Measurements from ENCODE around the gene EIF5. TPM values are rescaled to one million over a fixed set of nuclear protein-coding genes. Genes with fewer than 3 reads are reported as not detected.

Gene EIF5
- total RNA-seq (100 to 1,000 TPM; 394 to 409 TPM), polyA plus RNA-seq (312 TPM)

GRCh38 chr14:103333754-103334643 lies at the start of gene EIF5:
Gene EIF5, plus strand, starts transcription at chr14:103334237. Its CDS starts 1,624 bp downstream, at chr14:103335861.
- Histone ChIP-seq H3K4me3 (ENCODE audit: low read length) (peak within 1 kb of the TSS; percentile 83), H3K4me1 (ENCODE audit: insufficient read depth, low read length) (peaks cover 45% of the 10 kb centered on the region), H3K9me3 (ENCODE audit: low read length) (no peaks in the 10 kb centered on the region), H3K36me3 (ENCODE audit: insufficient read depth, low read length) (peaks cover 37% of the 10 kb centered on the region), H3K27ac (ENCODE audit: low read depth, low read length) (peak within 1 kb of the TSS; percentile 96), H3K27me3 (ENCODE audit: insufficient read depth, low read length, poor library complexity, severe bottlenecking) (no peaks in the 10 kb centered on the region)
- H3K9me3 Mint-ChIP-seq = peaks cover 0 to 3% (median 0%) of the 10 kb centered on the region in 5 donors
- peak within 1 kb of the TSS; percentile 95 to 99 (median 96) for H3K27ac Mint-ChIP-seq
- peaks cover 12 to 46% (median 16%) of the 10 kb centered on the region in 3 donors for H3K36me3 Mint-ChIP-seq
- DNase-seq = peak; percentile 98 to 99 (median 98)
- peaks cover 30 to 51% (median 39%) of the 10 kb centered on the region in 3 donors for H3K4me1 Mint-ChIP-seq
- peaks cover 0 to 4% of the 10 kb centered on the region in 2 donors for H3K27me3 Mint-ChIP-seq
- peak within 1 kb of the TSS; percentile 95 to 98 (median 95) for H3K4me3 Mint-ChIP-seq
- ChIA-PET CTCF (interaction anchor here (0.7 to 1.2 kb wide), 4 partner anchors 12 to 59 kb away, joined by 3 to 5 read pairs (median 3); no protein-coding TSS in a partner anchor), POLR2A (interaction anchor here (0.9 to 3.2 kb wide), 6 partner anchors 10 to 1029 kb away, joined by 3 to 25 read pairs (median 7); partner anchors contain the start of genes BAG5, MARK3, MOK and TRMT61A)

GRCh38 chr14:103284574-103285467 lies 49.2 kb upstream of the EIF5 start:
- ChIA-PET CTCF (no interaction called here), POLR2A (no interaction called here)
- H3K4me3 Mint-ChIP-seq = no peak overlapping the region
- no peak overlapping the region for H3K27ac Mint-ChIP-seq
- Histone ChIP-seq H3K4me3 (ENCODE audit: low read length) (no peak overlapping the region), H3K4me1 (ENCODE audit: insufficient read depth, low read length) (no peaks in the 10 kb centered on the region), H3K36me3 (ENCODE audit: insufficient read depth, low read length) (no peaks in the 10 kb centered on the region), H3K27me3 (ENCODE audit: insufficient read depth, low read length, poor library complexity, severe bottlenecking) (peaks cover 3% of the 10 kb centered on the region), H3K9me3 (ENCODE audit: low read length) (no peaks in the 10 kb centered on the region), H3K27ac (ENCODE audit: low read depth, low read length) (no peak overlapping the region)
- peaks cover 30 to 71% of the 10 kb centered on the region in 2 donors for H3K27me3 Mint-ChIP-seq
- H3K9me3 Mint-ChIP-seq = no peaks in the 10 kb centered on the region
- peaks cover 0 to under 1% (median 0%) of the 10 kb centered on the region in 3 donors for H3K4me1 Mint-ChIP-seq
- H3K36me3 Mint-ChIP-seq = no peaks in the 10 kb centered on the region
- DNase-seq = no peak

- Mint-ChIP-seq H3K36me3 (no peaks in the 10 kb centered on the region), H3K27ac (peak overlapping the region in 1 of 8 donors; percentile 11), H3K27me3 (peaks cover 19 to 60% of the 10 kb centered on the region in 2 donors), H3K4me3 (no peak overlapping the region), H3K4me1 (no peaks in the 10 kb centered on the region), H3K9me3 (no peaks in the 10 kb centered on the region)
- Histone ChIP-seq H3K9me3 (ENCODE audit: low read length) (no peaks in the 10 kb centered on the region), H3K27me3 (ENCODE audit: insufficient read depth, low read length, poor library complexity, severe bottlenecking) (peaks cover 3% of the 10 kb centered on the region), H3K27ac (ENCODE audit: low read depth, low read length) (no peak overlapping the region), H3K4me1 (ENCODE audit: insufficient read depth, low read length) (no peaks in the 10 kb centered on the region), H3K36me3 (ENCODE audit: insufficient read depth, low read length) (no peaks in the 10 kb centered on the region), H3K4me3 (ENCODE audit: low read length) (no peak overlapping the region)
- CTCF ChIA-PET = no interaction called here
- POLR2A ChIA-PET = no interaction called here
- no peak for DNase-seq
Measured at GRCh38 chr14:103286460-103286859, 47.6 kb upstream of the EIF5 start.

GRCh38 chr14:103286968-103287850 lies 46.8 kb upstream of the EIF5 start:
- ChIA-PET CTCF (no interaction called here), POLR2A (no interaction called here)
- H3K4me1 ChIP-seq (ENCODE audit: insufficient read depth, low read length) = no peaks in the 10 kb centered on the region
- Mint-ChIP-seq H3K36me3 (no peaks in the 10 kb centered on the region), H3K4me1 (no peaks in the 10 kb centered on the region), H3K27me3 (peaks cover 16 to 53% of the 10 kb centered on the region in 2 donors), H3K4me3 (no peak overlapping the region), H3K27ac (peak overlapping the region in 1 of 8 donors; percentile 74), H3K9me3 (no peaks in the 10 kb centered on the region)
- no peak for DNase-seq
- no peak overlapping the region for H3K27ac ChIP-seq (ENCODE audit: low read depth, low read length)
- no peaks in the 10 kb centered on the region for H3K36me3 ChIP-seq (ENCODE audit: insufficient read depth, low read length)
- no peaks in the 10 kb centered on the region for H3K27me3 ChIP-seq (ENCODE audit: insufficient read depth, low read length, poor library complexity, severe bottlenecking)
- no peaks in the 10 kb centered on the region for H3K9me3 ChIP-seq (ENCODE audit: low read length)
- H3K4me3 ChIP-seq (ENCODE audit: low read length) = no peak overlapping the region

- Mint-ChIP-seq H3K27ac (peak overlapping the region in 1 of 8 donors; percentile 18), H3K36me3 (no peaks in the 10 kb centered on the region), H3K4me3 (no peak overlapping the region), H3K4me1 (no peaks in the 10 kb centered on the region), H3K27me3 (peaks cover 12 to 49% of the 10 kb centered on the region in 2 donors), H3K9me3 (no peaks in the 10 kb centered on the region)
- no peak for DNase-seq
- Histone ChIP-seq H3K36me3 (ENCODE audit: insufficient read depth, low read length) (no peaks in the 10 kb centered on the region), H3K4me1 (ENCODE audit: insufficient read depth, low read length) (no peaks in the 10 kb centered on the region), H3K4me3 (ENCODE audit: low read length) (no peak overlapping the region), H3K9me3 (ENCODE audit: low read length) (no peaks in the 10 kb centered on the region), H3K27ac (ENCODE audit: low read depth, low read length) (no peak overlapping the region), H3K27me3 (ENCODE audit: insufficient read depth, low read length, poor library complexity, severe bottlenecking) (no peaks in the 10 kb centered on the region)
- ChIA-PET CTCF (no interaction called here), POLR2A (no interaction called here)
Measured at GRCh38 chr14:103288076-103288766, 45.8 kb upstream of the EIF5 start.

GRCh38 chr14:103290056-103290455 lies 44.0 kb upstream of the EIF5 start:
- no peaks in the 10 kb centered on the region for H3K36me3 ChIP-seq (ENCODE audit: insufficient read depth, low read length)
- H3K9me3 Mint-ChIP-seq = no peaks in the 10 kb centered on the region
- H3K27me3 ChIP-seq (ENCODE audit: insufficient read depth, low read length, poor library complexity, severe bottlenecking) = no peaks in the 10 kb centered on the region
- H3K9me3 ChIP-seq (ENCODE audit: low read length) = no peaks in the 10 kb centered on the region
- H3K4me1 ChIP-seq (ENCODE audit: insufficient read depth, low read length) = no peaks in the 10 kb centered on the region
- no peaks in the 10 kb centered on the region for H3K4me1 Mint-ChIP-seq
- H3K27ac Mint-ChIP-seq = no peak overlapping the region
- DNase-seq = no peak
- H3K36me3 Mint-ChIP-seq = no peaks in the 10 kb centered on the region
- POLR2A ChIA-PET = no interaction called here
- no peak overlapping the region for H3K4me3 Mint-ChIP-seq
- no peak overlapping the region for H3K4me3 ChIP-seq (ENCODE audit: low read length)
- H3K27ac ChIP-seq (ENCODE audit: low read depth, low read length) = no peak overlapping the region
- peaks cover 6 to 34% of the 10 kb centered on the region in 2 donors for H3K27me3 Mint-ChIP-seq
- CTCF ChIA-PET = interaction anchor here (1.7 kb wide), 1 partner anchor 596 kb away, joined by 4 read pairs; no protein-coding TSS in a partner anchor

GRCh38 chr14:103290494-103290893 lies 43.5 kb upstream of the EIF5 start:
- no peak for DNase-seq
- peaks cover 4 to 32% of the 10 kb centered on the region in 2 donors for H3K27me3 Mint-ChIP-seq
- POLR2A ChIA-PET = no interaction called here
- H3K27ac Mint-ChIP-seq = no peak overlapping the region
- Histone ChIP-seq H3K4me1 (ENCODE audit: insufficient read depth, low read length) (no peaks in the 10 kb centered on the region), H3K27me3 (ENCODE audit: insufficient read depth, low read length, poor library complexity, severe bottlenecking) (no peaks in the 10 kb centered on the region), H3K4me3 (ENCODE audit: low read length) (no peak overlapping the region), H3K36me3 (ENCODE audit: insufficient read depth, low read length) (no peaks in the 10 kb centered on the region), H3K9me3 (ENCODE audit: low read length) (no peaks in the 10 kb centered on the region), H3K27ac (ENCODE audit: low read depth, low read length) (no peak overlapping the region)
- no peaks in the 10 kb centered on the region for H3K4me1 Mint-ChIP-seq
- H3K9me3 Mint-ChIP-seq = no peaks in the 10 kb centered on the region
- CTCF ChIA-PET = interaction anchor here (1.5 to 1.7 kb wide), 3 partner anchors 9 to 596 kb away, joined by 4 to 12 read pairs (median 6); no protein-coding TSS in a partner anchor
- no peak overlapping the region for H3K4me3 Mint-ChIP-seq
- no peaks in the 10 kb centered on the region for H3K36me3 Mint-ChIP-seq

All from CD8-positive, alpha-beta memory T cell (primary cell).